WERI-Rb-1 (cell line): ENCODE measurements around the gene ADGRV1.

Experiments used
- DNase-seq: peaks from one replicate; pipeline ENCODE4 v3.0.0-alpha.2; 2020
- H3K27ac ChIP-seq: fragments of 250-450 bp; sonication (Bioruptor Pico); 2 replicates; pipeline ENCODE4 v1.5.1; 2020; ENCODE audit warnings: mild to moderate bottlenecking, moderate library complexity
- H3K27me3 ChIP-seq: fragments of 250-450 bp; sonication (Bioruptor Pico); 2 replicates; pipeline ENCODE4 v1.5.1; 2021; ENCODE audit warnings: mild to moderate bottlenecking, low read depth, moderate library complexity; ENCODE audit not compliant: insufficient read depth, severe bottlenecking
- H3K36me3 ChIP-seq: fragments of 250-450 bp; sonication (Bioruptor Pico); 2 replicates; pipeline ENCODE4 v1.5.1; 2020; ENCODE audit warnings: mild to moderate bottlenecking, moderate library complexity
- H3K4me3 ChIP-seq: 2 replicates; pipeline ENCODE4 v1.5.1; 2011; ENCODE audit warnings: low read depth, mild to moderate bottlenecking, control low read depth, low read length
- H3K9me3 ChIP-seq: fragments of 250-450 bp; sonication (Bioruptor Pico); 2 replicates; pipeline ENCODE4 v1.5.1; 2021; ENCODE audit warnings: mild to moderate bottlenecking, moderate library complexity; ENCODE audit not compliant: severe bottlenecking
- CTCF ChIP-seq: IDR thresholded peaks from 2 replicates; pipeline ENCODE4 v1.5.1; 2011; ENCODE audit warnings: low read depth, mild to moderate bottlenecking, control low read depth, inconsistent platforms, low read length

ADGRV1 gene

GRCh38 chr5:90934738-90935137, 376.1 kb downstream of the ADGRV1 start:
- H3K9me3 ChIP-seq: peaks cover 2% of the 10 kb centered on the region
- DNase-seq: no peak
- no peak overlapping the region for H3K27ac ChIP-seq
- TF ChIP-seq CTCF: no peak
- no peaks in the 10 kb centered on the region; the same call in 1 of the 2 replicates for H3K36me3 ChIP-seq
- no peak overlapping the region for H3K4me3 ChIP-seq
- no peaks in the 10 kb centered on the region for H3K27me3 ChIP-seq

GRCh38 chr5:90939211-90939610, 380.6 kb downstream of the ADGRV1 start:
- Histone ChIP-seq H3K36me3 (0 out of 2 replicates have a peak, but pooled peaks cover 2% of the 10 kb centered on the region), H3K9me3 (peaks cover 2% of the 10 kb centered on the region), H3K27me3 (no peaks in the 10 kb centered on the region), H3K27ac (peak overlapping the region; percentile 0; the same call in 1 of the 2 replicates), H3K4me3 (no peak overlapping the region)
- TF ChIP-seq CTCF: no peak
- DNase-seq: no peak

GRCh38 chr5:90940227-90940995, 381.8 kb downstream of the ADGRV1 start:
- DNase-seq: peak; percentile 20
- Histone ChIP-seq H3K27ac (0 out of 2 replicates have a peak overlapping the region, but pooled peaks have one; percentile 8), H3K27me3 (no peaks in the 10 kb centered on the region), H3K36me3 (0 out of 2 replicates have a peak, but pooled peaks cover 2% of the 10 kb centered on the region), H3K4me3 (no peak overlapping the region), H3K9me3 (no peaks in the 10 kb centered on the region)
- no peak for TF ChIP-seq CTCF

GRCh38 chr5:90941002-90941720, 382.6 kb downstream of the ADGRV1 start:
- H3K27me3 ChIP-seq: no peaks in the 10 kb centered on the region
- no peak for TF ChIP-seq CTCF
- no peaks in the 10 kb centered on the region for H3K9me3 ChIP-seq
- H3K27ac ChIP-seq: no peak overlapping the region
- DNase-seq: no peak
- H3K4me3 ChIP-seq: no peak overlapping the region
- 0 out of 2 replicates have a peak, but pooled peaks cover 2% of the 10 kb centered on the region for H3K36me3 ChIP-seq

GRCh38 chr5:90944116-90944515, 385.5 kb downstream of the ADGRV1 start:
- no peak for DNase-seq
- no peak overlapping the region for H3K27ac ChIP-seq
- no peak for TF ChIP-seq CTCF

More at GRCh38 chr5:90944116-90944515, 385.5 kb downstream of the ADGRV1 start:
- no peaks in the 10 kb centered on the region for H3K27me3 ChIP-seq
- H3K4me3 ChIP-seq: no peak overlapping the region
- H3K36me3 ChIP-seq: 0 out of 2 replicates have a peak, but pooled peaks cover 2% of the 10 kb centered on the region
- no peaks in the 10 kb centered on the region for H3K9me3 ChIP-seq
